Vagina (tissue), 2 donors: ENCODE data around the gene STIM1. TPM values are rescaled to one million over a fixed set of nuclear protein-coding genes. Genes with fewer than 3 reads are reported as not detected.

Source experiments
- DNase-seq, 2 donors: peaks; one replicate each; pipeline ENCODE4 v3.0.0-alpha.2; 2017; ENCODE audit errors: extremely low spot score in 2 of 2
- H3K27ac ChIP-seq: fragments of 200-600 bp; sonication (generic); one replicate; pipeline ENCODE4 v1.5.1; 2019
- H3K27me3 ChIP-seq: fragments of 200-600 bp; sonication (generic); one replicate; pipeline ENCODE4 v1.5.1; 2019
- H3K36me3 ChIP-seq, 2 donors: fragments of 200-600 bp; sonication (generic); one replicate each; pipeline ENCODE4 v1.5.1; 2017 to 2019
- H3K4me1 ChIP-seq: fragments of 200-600 bp; sonication (generic); one replicate; pipeline ENCODE4 v1.5.1; 2019
- H3K4me3 ChIP-seq, 2 donors: fragments of 200-600 bp; sonication (generic); 1 replicate in 1 of 2; 2 replicates in 1 of 2; pipeline ENCODE4 v1.5.1; 2016 to 2019
- H3K9me3 ChIP-seq: fragments of 200-600 bp; sonication (generic); one replicate; pipeline ENCODE4 v1.5.1; 2019
- POLR2A ChIP-seq, 2 donors: fragments of 450-650 bp; IDR thresholded peaks; one replicate each; pipeline ENCODE4 v1.6.1; 2017; ENCODE audit warnings: antibody characterized with exemption in 2 of 2, mild to moderate bottlenecking in 2 of 2, moderate library complexity in 2 of 2
- POLR2AphosphoS5 ChIP-seq, 2 donors: sonication (generic); formaldehyde crosslinking; IDR thresholded peaks; one replicate each; pipeline ENCODE4 v1.9.0; 2017; ENCODE audit warnings: antibody characterized with exemption in 2 of 2, mild to moderate bottlenecking in 2 of 2, low read depth in 1 of 2; ENCODE audit not compliant: insufficient read depth in 1 of 2
- intact Hi-C: fragments of 100-400 bp; cut with DNase I; formaldehyde crosslinking; loops from one replicate; pipeline ENCODE4 v1.15.1; 2023
- total RNA-seq: library from RNA; depleted of rRNA; stranded (reverse); fragments of >200 nt; gene quantifications from one replicate; pipeline ENCODE4 v1.2.3, GENCODE V29; 2016
- TF ChIP-seq, protein P1 (sequence below), 3 experiments: fragments of 450-650 bp in 2 of 3; fragments of 200-600 bp in 1 of 3; sonication (generic) in 1 of 3; IDR thresholded peaks; one replicate each; pipeline ENCODE4 v1.5.1; 2017 to 2019; ENCODE audit warnings: antibody characterized with exemption in 3 of 3, mild to moderate bottlenecking in 2 of 3, moderate library complexity in 2 of 3

Gene STIM1
- total RNA-seq, 1 donor from 2014 or later = 68.8 TPM

- H3K4me3 ChIP-seq = no peak overlapping the region
- no peaks in the 10 kb centered on the region for H3K36me3 ChIP-seq
- H3K4me1 ChIP-seq = peaks cover 46% of the 10 kb centered on the region
- no peak overlapping the region for H3K27ac ChIP-seq
- intact Hi-C loops = no loop called here
- H3K27me3 ChIP-seq = no peaks in the 10 kb centered on the region
- TF ChIP-seq POLR2AphosphoS5 (IDR thresholded peaks at IDR 0.05; ENCODE audit: insufficient read depth in 1 of 2, low read depth in 1 of 2) (no peak), POLR2A (IDR thresholded peaks at IDR 0.05) (no peak)
- TF ChIP-seq, protein P1, sequence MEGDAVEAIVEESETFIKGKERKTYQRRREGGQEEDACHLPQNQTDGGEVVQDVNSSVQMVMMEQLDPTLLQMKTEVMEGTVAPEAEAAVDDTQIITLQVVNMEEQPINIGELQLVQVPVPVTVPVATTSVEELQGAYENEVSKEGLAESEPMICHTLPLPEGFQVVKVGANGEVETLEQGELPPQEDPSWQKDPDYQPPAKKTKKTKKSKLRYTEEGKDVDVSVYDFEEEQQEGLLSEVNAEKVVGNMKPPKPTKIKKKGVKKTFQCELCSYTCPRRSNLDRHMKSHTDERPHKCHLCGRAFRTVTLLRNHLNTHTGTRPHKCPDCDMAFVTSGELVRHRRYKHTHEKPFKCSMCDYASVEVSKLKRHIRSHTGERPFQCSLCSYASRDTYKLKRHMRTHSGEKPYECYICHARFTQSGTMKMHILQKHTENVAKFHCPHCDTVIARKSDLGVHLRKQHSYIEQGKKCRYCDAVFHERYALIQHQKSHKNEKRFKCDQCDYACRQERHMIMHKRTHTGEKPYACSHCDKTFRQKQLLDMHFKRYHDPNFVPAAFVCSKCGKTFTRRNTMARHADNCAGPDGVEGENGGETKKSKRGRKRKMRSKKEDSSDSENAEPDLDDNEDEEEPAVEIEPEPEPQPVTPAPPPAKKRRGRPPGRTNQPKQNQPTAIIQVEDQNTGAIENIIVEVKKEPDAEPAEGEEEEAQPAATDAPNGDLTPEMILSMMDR (IDR thresholded peaks at IDR 0.05) = no peak
- no peak for DNase-seq
- H3K9me3 ChIP-seq = no peaks in the 10 kb centered on the region
These were observed 130.2 kb downstream of the STIM1 start for GRCh38 chr11:3985631-3986030.

DNA sequence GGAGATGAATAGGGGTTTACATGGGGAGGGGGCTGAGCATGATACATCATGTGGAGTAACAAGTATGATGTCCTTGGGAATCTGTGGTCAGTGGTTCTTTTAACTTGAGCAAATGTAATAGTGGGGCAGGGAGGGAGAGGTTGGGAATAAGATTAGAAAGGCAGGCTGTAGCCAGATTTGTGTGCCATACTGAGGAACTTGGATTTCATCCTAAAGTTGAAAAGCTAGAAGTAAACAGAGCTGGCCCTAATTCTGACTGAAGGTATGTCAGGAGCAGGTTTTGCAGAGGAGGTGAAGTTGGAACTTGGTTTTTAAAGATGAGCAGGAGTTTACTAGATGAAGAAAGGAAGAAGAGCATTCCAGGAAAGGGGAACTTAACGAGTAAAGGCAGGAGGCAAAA lies 130.8 kb downstream of the STIM1 start:
- intact Hi-C loops = no loop called here
- H3K9me3 ChIP-seq = no peaks in the 10 kb centered on the region
- H3K4me3 ChIP-seq = no peak overlapping the region
- no peaks in the 10 kb centered on the region for H3K36me3 ChIP-seq
- DNase-seq = no peak
- H3K27me3 ChIP-seq = no peaks in the 10 kb centered on the region
- TF ChIP-seq, protein P1 (IDR thresholded peaks at IDR 0.05) = no peak
- TF ChIP-seq POLR2A (IDR thresholded peaks at IDR 0.05) (no peak), POLR2AphosphoS5 (IDR thresholded peaks at IDR 0.05; ENCODE audit: insufficient read depth in 1 of 2, low read depth in 1 of 2) (no peak)
- no peak overlapping the region for H3K27ac ChIP-seq
- peaks cover 40% of the 10 kb centered on the region for H3K4me1 ChIP-seq

- Histone ChIP-seq H3K4me3 (peak overlapping the region; percentile 5 to 30), H3K27me3 (no peaks in the 10 kb centered on the region), H3K36me3 (no peaks in the 10 kb centered on the region), H3K27ac (peak overlapping the region; percentile 4), H3K4me1 (peaks cover 25% of the 10 kb centered on the region), H3K9me3 (peaks cover 5% of the 10 kb centered on the region)
- DNase-seq = no peak
- intact Hi-C loops = no loop called here
- TF ChIP-seq, protein P1 (IDR thresholded peaks at IDR 0.05) = no peak
These were observed 133.9 kb downstream of the STIM1 start for GRCh38 chr11:3989276-3989920.

DNA sequence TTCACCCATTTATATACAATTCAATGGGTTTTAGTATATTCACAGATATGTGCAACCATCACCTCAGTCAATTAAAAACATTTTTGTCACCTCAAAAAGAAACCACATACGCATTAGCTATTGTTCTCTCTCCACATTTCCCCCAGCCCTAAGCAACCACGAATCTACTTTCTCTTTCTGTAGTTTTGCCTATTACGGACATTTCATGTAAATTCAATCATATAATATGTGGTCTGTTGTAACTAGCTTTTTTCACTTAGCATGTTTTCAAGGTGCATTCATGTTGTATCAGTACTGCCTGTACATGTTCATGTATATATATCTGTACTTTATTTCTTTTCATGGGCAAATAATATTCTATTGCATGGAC lies 134.4 kb downstream of the STIM1 start:
- H3K27ac ChIP-seq = no peak overlapping the region
- no peak for DNase-seq
- H3K27me3 ChIP-seq = no peaks in the 10 kb centered on the region
- H3K36me3 ChIP-seq = no peaks in the 10 kb centered on the region
- H3K4me1 ChIP-seq = peaks cover 22% of the 10 kb centered on the region
- intact Hi-C loops = no loop called here
- H3K4me3 ChIP-seq = no peak overlapping the region
- H3K9me3 ChIP-seq = peaks cover 6% of the 10 kb centered on the region
- TF ChIP-seq POLR2A (IDR thresholded peaks at IDR 0.05) (no peak), POLR2AphosphoS5 (IDR thresholded peaks at IDR 0.05; ENCODE audit: insufficient read depth in 1 of 2, low read depth in 1 of 2) (no peak)
- TF ChIP-seq, protein P1 (IDR thresholded peaks at IDR 0.05) = no peak

DNA sequence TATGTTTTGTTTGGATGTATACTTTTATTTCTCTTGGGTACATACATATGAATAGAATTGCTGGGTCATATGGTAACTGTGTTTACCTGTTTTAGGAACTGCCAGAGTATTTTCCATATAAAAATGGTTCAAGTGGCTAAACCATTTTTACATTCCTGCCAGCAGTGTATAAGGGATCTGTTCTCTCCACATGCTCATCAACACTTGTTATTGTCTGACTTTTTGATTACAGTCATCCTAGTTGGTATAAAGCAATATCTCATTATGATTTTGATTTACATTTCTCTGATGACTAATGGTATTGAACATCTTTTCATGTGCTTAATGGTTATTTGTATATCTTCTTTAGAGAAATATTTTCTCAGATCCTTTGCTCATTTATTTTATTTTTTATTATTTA lies 134.9 kb downstream of the STIM1 start:
- Histone ChIP-seq H3K4me3 (no peak overlapping the region), H3K4me1 (peaks cover 20% of the 10 kb centered on the region), H3K27me3 (no peaks in the 10 kb centered on the region), H3K27ac (no peak overlapping the region), H3K36me3 (no peaks in the 10 kb centered on the region), H3K9me3 (peaks cover 6% of the 10 kb centered on the region)
- TF ChIP-seq, protein P1 (IDR thresholded peaks at IDR 0.05) = no peak
- TF ChIP-seq POLR2A (IDR thresholded peaks at IDR 0.05) (no peak), POLR2AphosphoS5 (IDR thresholded peaks at IDR 0.05; ENCODE audit: insufficient read depth in 1 of 2, low read depth in 1 of 2) (no peak)
- intact Hi-C loops = no loop called here
- no peak for DNase-seq
